Panc1 (cell line): ENCODE results near the gene FOXK2.

Experiments
- POLR2AphosphoS5 ChIP-seq: IDR thresholded peaks from 2 replicates; pipeline ENCODE4 v1.6.1; 2012; ENCODE audit warnings: mild to moderate bottlenecking, low read depth, low read length, moderate library complexity
- SIN3A ChIP-seq: IDR thresholded peaks from 2 replicates; pipeline ENCODE4 v1.6.1; 2012; ENCODE audit warnings: low read depth, mild to moderate bottlenecking, low read length, moderate library complexity, borderline replicate concordance; ENCODE audit not compliant: insufficient read depth
- TF ChIP-seq, protein P1 (sequence below): fragments of 450-650 bp; IDR thresholded peaks from 2 replicates; pipeline ENCODE4 v1.5.1; 2017; ENCODE audit warnings: mild to moderate bottlenecking
- TF ChIP-seq, protein P2 (sequence below), 2 experiments: IDR thresholded peaks; 2 replicates each; pipeline ENCODE4 v1.6.1; 2011 to 2012; ENCODE audit warnings: low read depth in 2 of 2, control low read depth in 1 of 2, low read length in 1 of 2, mild to moderate bottlenecking in 1 of 2, moderate library complexity in 1 of 2; ENCODE audit not compliant: insufficient read depth in 1 of 2

DNA sequence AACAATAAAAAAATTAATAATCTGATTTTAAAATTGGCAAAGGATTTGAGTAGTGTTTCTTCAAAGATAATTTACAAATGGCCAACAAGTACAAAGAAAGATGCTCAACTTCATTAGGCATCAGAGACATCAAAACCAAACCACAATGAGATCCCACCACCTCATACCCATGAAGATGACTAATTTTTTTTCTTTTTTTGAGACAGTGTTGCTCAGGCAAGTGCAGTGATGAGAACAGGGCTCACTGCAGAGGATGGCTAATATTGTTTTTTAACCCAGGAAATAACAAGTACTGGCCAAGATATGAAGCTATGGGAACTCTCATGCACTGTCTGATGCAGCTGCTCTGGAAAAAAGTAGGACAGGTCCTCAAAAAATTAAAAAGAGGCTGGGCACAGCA lies 113.8 kb downstream of the FOXK2 start:
- TF ChIP-seq, protein P1, sequence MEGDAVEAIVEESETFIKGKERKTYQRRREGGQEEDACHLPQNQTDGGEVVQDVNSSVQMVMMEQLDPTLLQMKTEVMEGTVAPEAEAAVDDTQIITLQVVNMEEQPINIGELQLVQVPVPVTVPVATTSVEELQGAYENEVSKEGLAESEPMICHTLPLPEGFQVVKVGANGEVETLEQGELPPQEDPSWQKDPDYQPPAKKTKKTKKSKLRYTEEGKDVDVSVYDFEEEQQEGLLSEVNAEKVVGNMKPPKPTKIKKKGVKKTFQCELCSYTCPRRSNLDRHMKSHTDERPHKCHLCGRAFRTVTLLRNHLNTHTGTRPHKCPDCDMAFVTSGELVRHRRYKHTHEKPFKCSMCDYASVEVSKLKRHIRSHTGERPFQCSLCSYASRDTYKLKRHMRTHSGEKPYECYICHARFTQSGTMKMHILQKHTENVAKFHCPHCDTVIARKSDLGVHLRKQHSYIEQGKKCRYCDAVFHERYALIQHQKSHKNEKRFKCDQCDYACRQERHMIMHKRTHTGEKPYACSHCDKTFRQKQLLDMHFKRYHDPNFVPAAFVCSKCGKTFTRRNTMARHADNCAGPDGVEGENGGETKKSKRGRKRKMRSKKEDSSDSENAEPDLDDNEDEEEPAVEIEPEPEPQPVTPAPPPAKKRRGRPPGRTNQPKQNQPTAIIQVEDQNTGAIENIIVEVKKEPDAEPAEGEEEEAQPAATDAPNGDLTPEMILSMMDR = no peak
- TF ChIP-seq, protein P2, sequence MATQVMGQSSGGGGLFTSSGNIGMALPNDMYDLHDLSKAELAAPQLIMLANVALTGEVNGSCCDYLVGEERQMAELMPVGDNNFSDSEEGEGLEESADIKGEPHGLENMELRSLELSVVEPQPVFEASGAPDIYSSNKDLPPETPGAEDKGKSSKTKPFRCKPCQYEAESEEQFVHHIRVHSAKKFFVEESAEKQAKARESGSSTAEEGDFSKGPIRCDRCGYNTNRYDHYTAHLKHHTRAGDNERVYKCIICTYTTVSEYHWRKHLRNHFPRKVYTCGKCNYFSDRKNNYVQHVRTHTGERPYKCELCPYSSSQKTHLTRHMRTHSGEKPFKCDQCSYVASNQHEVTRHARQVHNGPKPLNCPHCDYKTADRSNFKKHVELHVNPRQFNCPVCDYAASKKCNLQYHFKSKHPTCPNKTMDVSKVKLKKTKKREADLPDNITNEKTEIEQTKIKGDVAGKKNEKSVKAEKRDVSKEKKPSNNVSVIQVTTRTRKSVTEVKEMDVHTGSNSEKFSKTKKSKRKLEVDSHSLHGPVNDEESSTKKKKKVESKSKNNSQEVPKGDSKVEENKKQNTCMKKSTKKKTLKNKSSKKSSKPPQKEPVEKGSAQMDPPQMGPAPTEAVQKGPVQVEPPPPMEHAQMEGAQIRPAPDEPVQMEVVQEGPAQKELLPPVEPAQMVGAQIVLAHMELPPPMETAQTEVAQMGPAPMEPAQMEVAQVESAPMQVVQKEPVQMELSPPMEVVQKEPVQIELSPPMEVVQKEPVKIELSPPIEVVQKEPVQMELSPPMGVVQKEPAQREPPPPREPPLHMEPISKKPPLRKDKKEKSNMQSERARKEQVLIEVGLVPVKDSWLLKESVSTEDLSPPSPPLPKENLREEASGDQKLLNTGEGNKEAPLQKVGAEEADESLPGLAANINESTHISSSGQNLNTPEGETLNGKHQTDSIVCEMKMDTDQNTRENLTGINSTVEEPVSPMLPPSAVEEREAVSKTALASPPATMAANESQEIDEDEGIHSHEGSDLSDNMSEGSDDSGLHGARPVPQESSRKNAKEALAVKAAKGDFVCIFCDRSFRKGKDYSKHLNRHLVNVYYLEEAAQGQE (IDR thresholded peaks at IDR 0.05; ENCODE audit: insufficient read depth in 1 of 2, low read depth in 2 of 2, low read length in 1 of 2) = no peak
- TF ChIP-seq POLR2AphosphoS5 (no peak), SIN3A (no peak)
